ENCODE results near the gene RASSF5.
A peak's percentile ranks its signal among the peaks of the same experiment; 100 is the strongest.

RASSF5 gene

GRCh38 chr1:206551296-206551985 is 44.1 kb downstream of the RASSF5 start:
- DNase-seq (ENCODE audit: low read depth), result no peak

DNA sequence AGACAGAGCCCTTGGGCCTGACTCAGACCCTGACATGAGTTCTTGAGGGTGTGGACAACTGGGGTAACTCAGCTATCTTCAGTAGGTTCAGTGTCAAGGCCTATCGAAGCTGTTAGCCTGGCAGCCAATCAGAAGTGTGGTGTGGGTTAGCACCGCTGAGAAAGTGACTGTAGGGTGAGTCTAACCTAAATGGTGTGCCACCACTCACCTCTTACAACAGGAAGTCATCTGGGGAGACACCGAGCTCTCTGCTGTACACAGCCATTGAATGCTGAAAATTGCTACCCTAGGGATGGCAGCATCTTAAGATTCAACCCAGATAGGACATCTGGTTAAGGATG is 44.6 kb downstream of the RASSF5 start:
- peak; percentile 60 for DNase-seq (ENCODE audit: low read depth)

GRCh38 chr1:206554211-206554610 is 46.9 kb downstream of the RASSF5 start:
- no peak for DNase-seq (ENCODE audit: low read depth)

DNA sequence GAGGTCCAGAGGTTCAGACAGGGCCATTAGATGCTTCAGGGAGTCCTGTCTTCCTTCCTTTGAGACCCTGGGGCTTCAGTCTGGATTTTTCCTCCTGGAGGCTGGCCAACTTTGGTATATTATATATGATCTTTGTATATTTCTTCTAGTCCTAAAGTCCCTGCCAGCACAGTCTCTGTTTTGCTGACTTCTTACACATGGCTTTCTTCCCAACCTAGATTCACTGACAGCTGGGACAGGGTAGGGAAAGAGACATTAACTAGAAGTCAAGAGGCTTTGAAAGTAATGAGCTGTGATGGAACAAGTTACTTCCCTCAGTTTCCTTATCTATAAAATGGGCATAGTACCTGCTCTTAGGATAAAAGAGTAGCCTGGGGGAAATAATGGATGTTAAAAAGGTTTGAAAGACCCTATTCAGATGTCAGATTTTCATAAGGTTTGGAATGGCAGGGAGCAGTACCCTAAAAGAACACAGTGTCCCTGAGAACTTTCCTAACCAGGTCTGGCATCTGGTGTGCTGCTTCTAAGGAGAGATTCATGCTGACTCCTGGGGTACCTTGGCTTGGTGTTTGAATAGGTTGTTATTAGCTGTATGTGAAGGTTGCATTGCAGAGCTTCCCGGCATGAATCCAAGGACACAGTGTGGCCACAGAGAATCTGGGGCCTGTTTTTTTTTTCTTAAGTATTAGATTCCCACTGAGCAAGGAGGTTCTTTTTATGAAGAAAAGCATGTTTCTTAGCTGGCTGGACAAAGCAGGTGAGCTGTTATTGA is 47.6 kb downstream of the RASSF5 start:
- DNase-seq (ENCODE audit: low read depth), result no peak

DNA sequence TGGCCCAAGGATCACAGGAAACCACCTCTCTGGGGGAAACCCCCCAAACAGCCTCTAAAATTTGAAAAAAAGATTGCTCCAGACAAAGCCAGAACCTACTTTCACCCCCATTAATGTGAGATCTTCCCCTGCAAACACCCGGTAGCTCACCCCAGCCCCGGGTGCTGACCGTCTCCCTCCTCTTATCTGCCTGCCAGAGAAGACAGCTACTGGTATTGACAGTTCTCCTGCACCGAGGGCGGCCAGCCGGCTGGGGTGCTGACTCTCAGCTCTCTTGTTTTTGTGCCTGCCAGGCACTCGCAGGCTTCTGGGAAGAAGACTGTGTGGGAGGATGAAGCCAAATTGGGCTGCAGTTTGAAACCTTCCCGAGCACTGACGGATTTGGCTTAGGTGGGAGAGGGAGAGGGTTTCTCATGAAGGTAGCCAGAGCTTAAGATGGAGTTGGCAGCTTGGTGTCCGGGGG is 48.2 kb downstream of the RASSF5 start:
- DNase-seq (ENCODE audit: low read depth), result no peak

- DNase-seq (ENCODE audit: low read depth), result no peak
These were observed 48.9 kb downstream of the RASSF5 start for GRCh38 chr1:206556047-206556749.

DNA sequence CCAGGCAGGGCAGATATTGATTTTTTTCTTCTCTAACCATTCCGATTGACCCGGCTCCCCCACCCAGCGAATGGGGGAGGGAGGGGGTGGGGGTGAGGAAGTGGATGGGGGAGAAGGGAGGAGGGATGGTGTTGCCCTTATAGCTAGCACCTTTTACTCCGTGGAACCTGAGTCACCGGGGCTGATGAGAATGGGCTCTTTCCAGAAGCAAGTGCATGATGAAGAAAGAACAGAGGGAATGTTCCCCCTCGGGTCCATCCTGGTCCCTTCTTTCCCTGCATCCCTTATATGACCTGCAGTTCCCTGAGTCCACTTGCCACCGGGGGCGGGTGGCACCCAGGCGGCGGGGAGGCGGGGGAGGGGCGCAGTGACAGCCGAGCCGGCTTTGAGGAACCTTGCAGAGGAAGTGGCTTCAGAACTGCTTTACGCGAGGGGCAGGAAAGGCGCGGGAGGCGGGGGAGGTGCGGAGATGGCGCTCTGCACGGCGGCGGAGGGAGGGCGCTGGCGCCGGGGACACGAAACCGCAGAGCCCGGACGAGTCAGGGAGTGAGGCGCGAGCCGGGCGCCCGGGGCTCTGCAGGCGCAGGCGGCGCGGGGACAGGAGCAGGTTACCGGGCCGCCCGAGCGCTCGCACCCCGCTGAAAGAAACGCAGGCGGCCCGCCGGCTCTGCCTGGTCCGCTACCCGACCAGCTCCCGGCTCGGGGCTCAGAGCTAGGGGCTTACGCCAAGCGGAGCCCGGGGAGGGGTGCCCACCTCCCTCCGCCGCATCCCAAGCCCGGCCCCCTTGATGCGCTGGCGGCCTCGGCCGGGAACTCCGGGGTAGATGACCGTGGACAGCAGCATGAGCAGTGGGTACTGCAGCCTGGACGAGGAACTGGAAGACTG is 49.7 kb downstream of the RASSF5 start:
- peak; percentile 85 for DNase-seq (ENCODE audit: low read depth)

- no peak for DNase-seq (ENCODE audit: low read depth)
These were observed 50.5 kb downstream of the RASSF5 start for GRCh38 chr1:206557636-206558473.

GRCh38 chr1:206558794-206559671 is 51.7 kb downstream of the RASSF5 start:
- no peak for DNase-seq (ENCODE audit: low read depth)

DNA sequence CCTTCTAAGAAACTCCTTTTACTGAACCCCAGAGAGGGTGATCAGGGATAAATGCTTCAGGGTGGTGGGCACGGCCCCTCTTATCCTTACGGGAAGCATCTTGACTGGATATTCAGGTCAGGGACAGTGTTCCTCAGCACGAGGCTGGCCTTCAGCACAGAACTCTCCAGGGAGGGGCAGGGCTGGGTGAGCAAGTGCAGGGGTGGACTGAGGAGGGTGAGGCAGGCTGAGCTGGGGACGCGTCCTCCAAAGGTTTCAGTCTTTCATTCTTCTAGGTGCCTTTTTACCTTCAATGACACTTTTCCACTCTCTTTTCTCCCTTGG is 52.3 kb downstream of the RASSF5 start:
- no peak for DNase-seq (ENCODE audit: low read depth)

GRCh38 chr1:206560007-206560716 is 52.8 kb downstream of the RASSF5 start:
- DNase-seq (ENCODE audit: low read depth), result no peak

GRCh38 chr1:206563367-206564207 is 56.3 kb downstream of the RASSF5 start:
- no peak for DNase-seq (ENCODE audit: low read depth)

DNA sequence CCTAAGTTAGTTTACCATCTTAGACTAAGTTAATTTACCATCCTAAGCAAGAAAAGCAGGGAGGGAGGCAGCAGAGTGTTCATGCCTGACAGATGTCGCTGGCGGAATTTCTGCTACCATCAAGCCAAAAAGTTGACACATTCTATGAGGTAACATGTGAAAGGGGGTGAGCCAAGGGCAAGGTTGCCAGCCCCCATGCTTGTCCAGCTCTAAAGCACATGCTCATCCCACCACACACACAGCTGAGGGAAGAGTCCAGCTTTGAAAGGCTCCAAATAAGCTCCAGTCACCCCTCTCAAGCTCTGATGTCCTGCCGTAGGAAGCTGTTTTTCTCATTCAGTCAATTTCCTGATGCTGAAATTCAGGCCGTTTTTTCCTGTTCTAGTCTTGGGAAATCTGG is 58.7 kb downstream of the RASSF5 start:
- DNase-seq (ENCODE audit: low read depth), result no peak

DNA sequence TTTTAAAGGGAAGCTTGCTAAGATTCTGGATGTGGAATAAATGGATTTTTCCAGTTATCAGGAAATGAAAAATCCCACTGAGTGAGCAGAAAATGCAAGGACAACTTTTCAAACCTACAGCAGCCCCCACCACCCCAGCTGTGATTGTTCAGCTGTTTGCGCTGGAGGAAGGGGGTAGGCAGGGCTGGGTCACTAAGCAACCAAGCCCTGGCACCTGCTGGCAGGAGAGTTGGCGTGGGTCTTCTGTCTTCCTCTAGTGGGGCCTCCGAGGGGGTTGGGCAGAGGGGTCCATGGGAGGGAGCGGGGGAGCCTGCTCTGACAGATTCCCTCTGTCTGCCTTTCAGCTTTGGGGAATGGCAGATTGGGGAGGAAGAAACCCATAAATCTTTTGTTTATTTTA is 59.7 kb downstream of the RASSF5 start:
- DNase-seq (ENCODE audit: low read depth), result no peak

DNA sequence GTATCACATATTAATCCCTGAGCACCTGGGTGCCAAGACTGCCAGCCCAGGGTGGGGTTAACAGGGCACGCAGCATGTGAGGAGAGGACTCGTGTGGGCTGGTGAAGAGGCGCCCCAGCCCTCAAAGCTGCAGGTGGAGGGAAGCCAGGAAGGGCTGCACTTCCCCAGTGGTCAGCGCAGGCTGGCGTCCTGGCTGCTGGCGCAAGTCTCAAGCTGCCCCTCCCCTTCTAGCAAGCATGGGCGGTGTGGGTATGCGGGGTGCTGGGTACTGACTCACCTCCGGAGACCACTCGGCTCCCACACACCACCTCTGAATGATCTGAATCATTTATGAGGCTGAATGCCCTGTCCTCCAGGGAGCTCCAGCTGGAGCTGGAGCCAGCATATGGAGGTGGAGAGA is 60.9 kb downstream of the RASSF5 start:
- no peak for DNase-seq (ENCODE audit: low read depth)

GRCh38 chr1:206568779-206569352 is 61.5 kb downstream of the RASSF5 start:
- DNase-seq (ENCODE audit: low read depth), result no peak

DNA sequence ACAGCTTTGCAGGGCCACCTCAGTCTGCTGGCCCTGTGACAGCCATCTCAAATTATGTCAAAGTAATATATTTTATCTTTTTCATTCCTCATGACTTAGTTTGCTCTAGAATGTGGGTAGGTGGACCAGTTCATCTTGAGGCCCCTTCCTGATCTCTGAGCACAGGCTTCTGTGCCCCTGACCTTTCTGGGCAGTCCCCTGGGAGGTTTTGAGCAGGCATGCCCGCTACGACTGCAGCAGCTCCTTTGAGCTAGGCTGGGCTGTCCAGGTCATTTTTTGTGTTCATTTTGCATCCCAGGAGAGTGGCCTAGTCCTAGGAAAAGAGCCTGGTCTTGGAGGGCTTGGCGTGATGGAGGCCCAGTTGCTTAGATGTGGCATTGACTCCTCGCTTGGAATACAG is 62.2 kb downstream of the RASSF5 start:
- DNase-seq (ENCODE audit: low read depth), result no peak

DNA sequence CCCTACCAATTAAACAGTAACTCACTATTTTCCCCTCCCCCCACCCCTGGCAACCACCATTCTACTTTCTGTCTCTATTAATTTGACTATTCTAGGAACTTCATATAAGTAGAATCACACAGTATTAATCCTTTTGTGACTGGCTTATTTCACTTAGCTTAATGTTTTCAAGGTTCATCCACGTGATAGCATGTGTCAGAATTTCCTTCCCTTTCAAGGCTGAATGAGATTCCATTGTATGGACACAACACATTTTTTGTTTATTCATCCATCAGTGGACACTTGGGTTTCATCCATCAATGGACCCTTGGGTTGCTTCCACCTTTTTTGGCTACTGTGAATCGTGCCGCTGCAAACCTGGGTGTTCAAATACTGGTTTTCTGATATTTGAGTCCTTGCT is 63.2 kb downstream of the RASSF5 start:
- DNase-seq (ENCODE audit: low read depth), result no peak
